ENCODE results near the gene DNAL1. TPM values are rescaled to one million over a fixed set of nuclear protein-coding genes. Genes with fewer than 3 reads are reported as not detected.

DNAL1 gene
- total and polyA plus RNA-seq, 9 of the 15 experiments (the other 6 are each of a cell fraction or from before 2014, with no cell fraction given), result 1.6 to 11.7 (median 4.8) TPM

- Histone ChIP-seq H3K36me3 (ENCODE audit: control insufficient read depth, insufficient read depth, low read length) (no peaks in the 10 kb centered on the region), H3K4me1 (replicated peaks in 1 of 2; ENCODE audit: control insufficient read depth in 2 of 2, insufficient read depth in 2 of 2, low read length in 2 of 2) (peaks cover 0 to 10% of the 10 kb centered on the region in 2 experiments; a peak in 2 of 5 replicates), H3K9me1 (ENCODE audit: control insufficient read depth, insufficient read depth, low read length) (no peaks in the 10 kb centered on the region), H3K4me2 (ENCODE audit: insufficient read depth, low read length) (peak overlapping the region; percentile 55; the same call in 1 of the 2 replicates), H3K79me2 (ENCODE audit: control insufficient read depth, insufficient read depth, low read length) (no peaks in the 10 kb centered on the region), H3K27ac (ENCODE audit: extremely low read depth, low read depth, low read length) (no peak overlapping the region), H3K9me3 (replicated peaks; ENCODE audit: control insufficient read depth, insufficient read depth, low read depth, low read length) (no peaks in the 10 kb centered on the region), H3K9ac (ENCODE audit: insufficient read depth in 1 of 2, low read depth in 2 of 2, low read length in 2 of 2) (peak overlapping the region; percentile 38 to 84; a peak in 3 of 4 replicates), H3K4me3 (peak overlapping the region; percentile 43), H4K20me1 (replicated peaks; ENCODE audit: control insufficient read depth, insufficient read depth, low read length) (no peaks in the 10 kb centered on the region), H3K27me3 (ENCODE audit: control insufficient read depth in 2 of 2, insufficient read depth in 2 of 2, low read length in 2 of 2) (no peaks in the 10 kb centered on the region), H2AFZ (ENCODE audit: low read depth, low read length) (peak overlapping the region; percentile 82)
- no peak for TF ChIP-seq NR2C1 (IDR thresholded peaks at IDR 0.05)
- TF ChIP-seq NR2C1 (tag; IDR thresholded peaks at IDR 0.05), result no peak
- TF ChIP-seq ELF2 (CRISPR knock-in tag; IDR thresholded peaks at IDR 0.05), result no peak
- TF ChIP-seq SMARCE1 (IDR thresholded peaks at IDR 0.05), result no peak
- TF ChIP-seq POLR2H (tag; IDR thresholded peaks at IDR 0.05; ENCODE audit: low read depth), result no peak
- TF ChIP-seq, protein P1, sequence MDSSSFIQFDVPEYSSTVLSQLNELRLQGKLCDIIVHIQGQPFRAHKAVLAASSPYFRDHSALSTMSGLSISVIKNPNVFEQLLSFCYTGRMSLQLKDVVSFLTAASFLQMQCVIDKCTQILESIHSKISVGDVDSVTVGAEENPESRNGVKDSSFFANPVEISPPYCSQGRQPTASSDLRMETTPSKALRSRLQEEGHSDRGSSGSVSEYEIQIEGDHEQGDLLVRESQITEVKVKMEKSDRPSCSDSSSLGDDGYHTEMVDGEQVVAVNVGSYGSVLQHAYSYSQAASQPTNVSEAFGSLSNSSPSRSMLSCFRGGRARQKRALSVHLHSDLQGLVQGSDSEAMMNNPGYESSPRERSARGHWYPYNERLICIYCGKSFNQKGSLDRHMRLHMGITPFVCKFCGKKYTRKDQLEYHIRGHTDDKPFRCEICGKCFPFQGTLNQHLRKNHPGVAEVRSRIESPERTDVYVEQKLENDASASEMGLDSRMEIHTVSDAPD (CRISPR knock-in tag; IDR thresholded peaks at IDR 0.05), result no peak
- TF ChIP-seq ZSCAN32 (CRISPR knock-in tag; IDR thresholded peaks at IDR 0.05), result no peak
- no peak for TF ChIP-seq COPS2 (conservative IDR thresholded peaks at IDR 0.05)
- TF ChIP-seq NCOA1 (IDR thresholded peaks at IDR 0.05; ENCODE audit: low read depth), result no peak
- TF ChIP-seq ZNF280B (CRISPR knock-in tag; IDR thresholded peaks at IDR 0.05), result no peak
- no peak for TF ChIP-seq KLF1 (tag; IDR thresholded peaks at IDR 0.05)
- POLR2A ChIA-PET, result interaction anchor here (1.3 kb wide), 1 partner anchor 13 kb away, joined by 3 read pairs; no protein-coding TSS in a partner anchor
- 20% methylated on average over 8 of the region's 13 CpGs for WGBS (ENCODE audit: insufficient coverage, low coverage, missing lambda C conversion rate)
- no peak for FAIRE-seq
- in situ Hi-C loops (cut with MboI) (no loop called here), intact Hi-C loops (cut with micrococcal nuclease) (no loop called here)
- DNase-seq (ENCODE audit: extremely low read depth in 1 of 4, low spot score in 3 of 4), result no peak
- CTCF ChIA-PET (ENCODE audit: low intra/inter-chr PET ratio), result no interaction called here
- ATAC-seq, result peak; percentile 55
- no TSS peak for BruUV-seq (replicated peaks)
These were observed 31.8 kb upstream of the DNAL1 start for GRCh38 chr14:73613046-73613383.

Data from K562 (cell line).